T-helper 22 cell (primary cell): ENCODE results near the gene GP1BB.

Source experiments
- DNase-seq: peaks from one replicate; pipeline ENCODE4 v3.0.0-alpha.2; 2020; ENCODE audit warnings: low read depth

GP1BB gene

GRCh38 chr22:19766511-19767426, 43.4 kb downstream of the GP1BB start:
- DNase-seq, result no peak

- DNase-seq, result no peak
Measured at GRCh38 chr22:19767427-19768341, 44.3 kb downstream of the GP1BB start.

- DNase-seq, result no peak
Measured at GRCh38 chr22:19769393-19769715, 46.0 kb downstream of the GP1BB start.

GRCh38 chr22:19770349-19771220, 47.2 kb downstream of the GP1BB start:
- no peak for DNase-seq

- DNase-seq, result no peak
Measured at GRCh38 chr22:19772422-19772672, 49.0 kb downstream of the GP1BB start.

- no peak for DNase-seq
Measured at GRCh38 chr22:19772673-19773469, 49.5 kb downstream of the GP1BB start.

- no peak for DNase-seq
Measured at GRCh38 chr22:19773470-19774040, 50.2 kb downstream of the GP1BB start.
